Peyer's patch (tissue), 4 donors: ENCODE data around the gene GPC5. TPM values are rescaled to one million over a fixed set of nuclear protein-coding genes. Genes with fewer than 3 reads are reported as not detected.

Source experiments
- DNase-seq, 3 donors: peaks; one replicate each; pipeline ENCODE4 v3.0.0-alpha.2; 2017 to 2019
- H3K27ac ChIP-seq, 4 donors: fragments of 200-600 bp; sonication (generic); one replicate each; pipeline ENCODE4 v1.5.1; 2016 to 2019
- H3K27me3 ChIP-seq, 2 donors: fragments of 200-600 bp; sonication (generic); one replicate each; pipeline ENCODE4 v1.5.1; 2019
- H3K36me3 ChIP-seq, 3 donors: fragments of 200-600 bp; sonication (generic); one replicate each; pipeline ENCODE4 v1.5.1; 2016 to 2019
- H3K4me1 ChIP-seq, 4 donors: fragments of 200-600 bp; sonication (generic); one replicate each; pipeline ENCODE4 v1.5.1; 2016 to 2019
- H3K4me3 ChIP-seq, 4 donors: fragments of 200-600 bp; sonication (generic); 1 replicate in 3 of 4; 2 replicates in 1 of 4; pipeline ENCODE4 v1.5.1; 2016 to 2019; ENCODE audit warnings: mild to moderate bottlenecking in 1 of 4
- H3K9me3 ChIP-seq, 4 donors: fragments of 200-600 bp; sonication (generic); one replicate each; pipeline ENCODE4 v1.5.1; 2016 to 2019; ENCODE audit warnings: mild to moderate bottlenecking in 1 of 4
- CTCF ChIP-seq, 6 experiments: fragments of 450-650 bp in 4 of 6; fragments of 200-600 bp in 2 of 6; sonication (generic) in 1 of 6; IDR thresholded peaks; one replicate each; pipeline ENCODE4 v1.5.1; 2017 to 2019; ENCODE audit warnings: antibody characterized with exemption in 6 of 6, mild to moderate bottlenecking in 3 of 6, moderate library complexity in 1 of 6
- POLR2A ChIP-seq, 2 donors: fragments of 450-650 bp; IDR thresholded peaks; one replicate each; pipeline ENCODE4 v1.5.1; 2017; ENCODE audit warnings: antibody characterized with exemption in 2 of 2, mild to moderate bottlenecking in 2 of 2, moderate library complexity in 2 of 2
- total RNA-seq, 4 donors: library from RNA; depleted of rRNA; stranded (reverse); fragments of >200 nt; gene quantifications; one replicate each; pipeline ENCODE4 v1.1.0, GENCODE V29; 2016

GPC5 gene
- total RNA-seq, 4 donors from 2014 or later = 4.1 TPM; not detected in 3

- Histone ChIP-seq H3K36me3 (no peaks in the 10 kb centered on the region), H3K9me3 (no peaks in the 10 kb centered on the region), H3K27ac (no peak overlapping the region), H3K27me3 (no peaks in the 10 kb centered on the region), H3K4me3 (no peak overlapping the region), H3K4me1 (no peaks in the 10 kb centered on the region)
- TF ChIP-seq CTCF (IDR thresholded peaks at IDR 0.05) (no peak), POLR2A (IDR thresholded peaks at IDR 0.05) (no peak)
- no peak for DNase-seq
Measured at GRCh38 chr13:91506759-91507158, 108.3 kb downstream of the GPC5 start.

DNA sequence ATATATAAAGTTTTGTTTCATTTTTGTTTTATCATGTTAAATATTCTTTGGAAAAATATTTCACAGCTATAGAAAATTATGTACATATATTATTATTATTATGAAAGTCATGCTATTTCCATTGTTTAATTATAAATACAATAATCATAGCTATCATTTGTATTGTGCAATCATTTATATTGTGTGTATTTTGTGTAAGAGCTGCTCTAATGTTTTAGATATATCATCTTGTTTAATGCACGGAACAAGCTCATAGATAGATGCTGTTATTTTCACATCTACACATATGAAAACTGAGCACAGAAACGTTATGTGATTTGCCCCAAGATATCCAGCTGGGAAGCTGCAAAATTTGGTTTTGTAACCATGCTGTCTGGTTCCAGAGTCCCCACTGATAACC is 111.6 kb downstream of the GPC5 start:
- H3K27ac ChIP-seq = no peak overlapping the region
- no peaks in the 10 kb centered on the region for H3K36me3 ChIP-seq
- no peaks in the 10 kb centered on the region for H3K27me3 ChIP-seq
- H3K9me3 ChIP-seq = no peaks in the 10 kb centered on the region
- no peaks in the 10 kb centered on the region for H3K4me1 ChIP-seq
- DNase-seq = no peak
- no peak overlapping the region for H3K4me3 ChIP-seq
- no peak for TF ChIP-seq CTCF (IDR thresholded peaks at IDR 0.05)
- TF ChIP-seq POLR2A (IDR thresholded peaks at IDR 0.05) = no peak

- H3K36me3 ChIP-seq = no peaks in the 10 kb centered on the region
- no peak for DNase-seq
- no peaks in the 10 kb centered on the region for H3K4me1 ChIP-seq
Measured at GRCh38 chr13:91513790-91514189, 115.4 kb downstream of the GPC5 start.

DNA sequence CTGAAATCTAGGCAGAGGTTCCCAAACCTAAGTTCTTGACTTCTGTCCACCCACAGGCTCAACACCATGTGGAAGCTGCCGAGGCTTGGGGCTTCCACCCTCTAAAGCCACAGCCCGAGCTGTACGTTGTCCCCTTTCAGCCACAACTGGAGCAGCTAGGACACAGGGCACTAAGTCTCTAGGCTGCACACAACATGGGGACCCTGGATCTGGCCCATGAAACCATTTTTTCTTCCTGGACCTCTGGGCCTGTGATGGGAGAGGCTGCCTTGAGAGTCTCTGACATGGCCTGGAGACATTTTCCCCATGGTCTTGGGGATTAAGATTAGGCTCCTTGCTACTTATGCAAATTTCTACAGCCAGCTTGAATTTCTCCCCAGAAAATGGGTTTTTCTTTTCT is 118.4 kb downstream of the GPC5 start:
- Histone ChIP-seq H3K4me3 (no peak overlapping the region), H3K36me3 (no peaks in the 10 kb centered on the region), H3K27me3 (no peaks in the 10 kb centered on the region), H3K4me1 (no peaks in the 10 kb centered on the region), H3K27ac (no peak overlapping the region), H3K9me3 (no peaks in the 10 kb centered on the region)
- TF ChIP-seq CTCF (IDR thresholded peaks at IDR 0.05) = no peak
- TF ChIP-seq POLR2A (IDR thresholded peaks at IDR 0.05) = no peak
- DNase-seq = no peak

More at GRCh38 chr13:91513790-91514189, 115.4 kb downstream of the GPC5 start:
- Histone ChIP-seq H3K27ac (no peak overlapping the region), H3K27me3 (no peaks in the 10 kb centered on the region), H3K9me3 (no peaks in the 10 kb centered on the region), H3K4me3 (no peak overlapping the region)
- TF ChIP-seq POLR2A (IDR thresholded peaks at IDR 0.05) (no peak), CTCF (IDR thresholded peaks at IDR 0.05) (no peak)

GRCh38 chr13:91520952-91521351 is 122.5 kb downstream of the GPC5 start:
- DNase-seq = no peak
- H3K36me3 ChIP-seq = no peaks in the 10 kb centered on the region
- no peak overlapping the region for H3K27ac ChIP-seq
- no peaks in the 10 kb centered on the region for H3K4me1 ChIP-seq
- H3K27me3 ChIP-seq = no peaks in the 10 kb centered on the region
- H3K4me3 ChIP-seq = no peak overlapping the region
- TF ChIP-seq CTCF (IDR thresholded peaks at IDR 0.05) = no peak
- no peak for TF ChIP-seq POLR2A (IDR thresholded peaks at IDR 0.05)
- no peaks in the 10 kb centered on the region for H3K9me3 ChIP-seq

DNA sequence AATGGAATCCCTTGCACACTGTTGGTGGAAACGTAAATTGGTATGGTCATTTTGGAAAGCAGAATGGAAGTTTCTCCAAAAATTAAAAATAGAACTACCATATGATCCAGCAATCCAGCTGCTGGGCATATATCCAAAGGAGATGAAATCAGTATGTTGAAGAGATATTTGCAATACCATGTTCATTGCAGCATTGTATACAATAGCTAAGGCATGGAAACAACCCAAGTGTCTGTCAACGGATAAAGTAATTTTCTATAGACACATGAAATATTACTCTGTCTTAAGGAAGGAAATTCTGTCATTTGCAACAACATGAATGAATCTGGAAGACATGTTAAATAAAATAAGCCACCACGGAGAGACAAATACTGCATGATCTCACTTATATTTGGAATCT is 124.7 kb downstream of the GPC5 start:
- TF ChIP-seq CTCF (IDR thresholded peaks at IDR 0.05) (no peak), POLR2A (IDR thresholded peaks at IDR 0.05) (no peak)
- H3K36me3 ChIP-seq = no peaks in the 10 kb centered on the region
- no peak overlapping the region for H3K27ac ChIP-seq
- no peak for DNase-seq
- H3K4me3 ChIP-seq = no peak overlapping the region
- H3K27me3 ChIP-seq = no peaks in the 10 kb centered on the region
- H3K4me1 ChIP-seq = no peaks in the 10 kb centered on the region
- H3K9me3 ChIP-seq = no peaks in the 10 kb centered on the region
